Measurements from ENCODE around the gene GLP2R. TPM values are rescaled to one million over a fixed set of nuclear protein-coding genes. Genes with fewer than 3 reads are reported as not detected.

The GLP2R gene
- total and polyA plus RNA-seq, 2 of the 13 experiments (the other 11 are each of a cell fraction or from before 2014, with no cell fraction given): 0.65 to 1.4 TPM

GRCh38 chr17:9898812-9899211 is 73.1 kb downstream of the GLP2R start:
- no TSS peak for BruUV-seq (replicated peaks)
- H3K27ac ChIP-seq (ENCODE audit: extremely low read length, insufficient read depth, low read length): no peak overlapping the region
- no peaks in the 10 kb centered on the region for H4K20me1 ChIP-seq (ENCODE audit: insufficient read depth, low read length)
- in situ Hi-C loops (cut with HindIII; ENCODE audit: extremely low pct_ligation_motif_present, low pct_unique_long_range_greater_than_20kb): no loop called here
- DNase-seq (ENCODE audit: low spot score) (no peak), ATAC-seq (no peak), FAIRE-seq (no peak)
- ChIA-PET POLR2A (no interaction called here), CTCF (ENCODE audit: low intra/inter-chr PET ratio, low total read pairs) (no interaction called here)
- H3K36me3 ChIP-seq (replicated peaks in 1 of 2; ENCODE audit: control insufficient read depth in 1 of 2, insufficient read depth in 2 of 2, low read length in 2 of 2): no peaks in the 10 kb centered on the region
- H3K79me2 ChIP-seq (ENCODE audit: insufficient read depth, low read length): no peaks in the 10 kb centered on the region
- WGBS (ENCODE audit: low lambda C conversion rate): 43% methylated on average over 8 of the region's 8 CpGs
- H3K27me3 ChIP-seq (ENCODE audit: control insufficient read depth in 1 of 2, insufficient read depth in 2 of 2, low read length in 2 of 2): peaks cover 0 to 16% of the 10 kb centered on the region in 2 experiments; a peak in 3 of 5 replicates
- H3K9me3 ChIP-seq (ENCODE audit: low read length): no peaks in the 10 kb centered on the region
- intact Hi-C loops (cut with micrococcal nuclease; ENCODE audit: unreplicated experiment): no loop called here
- TF ChIP-seq ZFYVE20 (CRISPR knock-in tag; IDR thresholded peaks at IDR 0.05; ENCODE audit: borderline replicate concordance, low read depth) (no peak), HNRNPH1 (optimal IDR thresholded peaks at IDR 0.05; ENCODE audit: low read depth, low read length) (no peak), TRIM24 (CRISPR knock-in tag; IDR thresholded peaks at IDR 0.05) (no peak), ZNF543 (CRISPR knock-in tag; IDR thresholded peaks at IDR 0.05) (no peak), TFDP2 (CRISPR knock-in tag; IDR thresholded peaks at IDR 0.05) (no peak), ZNF296 (CRISPR knock-in tag; conservative IDR thresholded peaks at IDR 0.05) (no peak), ZNF740 (CRISPR knock-in tag; IDR thresholded peaks at IDR 0.05) (no peak), ZC3H13 (CRISPR knock-in tag; IDR thresholded peaks at IDR 0.05) (no peak), ZNF562 (CRISPR knock-in tag; IDR thresholded peaks at IDR 0.05; ENCODE audit: borderline replicate concordance) (no peak), ZNF768 (CRISPR knock-in tag; IDR thresholded peaks at IDR 0.05) (no peak), NR2F1 (CRISPR knock-in tag; IDR thresholded peaks at IDR 0.05) (no peak), ZNF615 (CRISPR knock-in tag; IDR thresholded peaks at IDR 0.05; ENCODE audit: borderline replicate concordance) (no peak), THAP11 (CRISPR knock-in tag; IDR thresholded peaks at IDR 0.05) (no peak), ZNF337 (CRISPR knock-in tag; IDR thresholded peaks at IDR 0.05; ENCODE audit: borderline replicate concordance, low read depth) (no peak), ETV5 (CRISPR knock-in tag; IDR thresholded peaks at IDR 0.05; ENCODE audit: borderline replicate concordance) (no peak), IRF2 (CRISPR knock-in tag; IDR thresholded peaks at IDR 0.05) (no peak), ZNF530 (CRISPR knock-in tag; IDR thresholded peaks at IDR 0.05; ENCODE audit: low read depth) (no peak), KLF9 (CRISPR knock-in tag; IDR thresholded peaks at IDR 0.05; ENCODE audit: low read depth) (no peak)
- TF ChIP-seq, protein P1, sequence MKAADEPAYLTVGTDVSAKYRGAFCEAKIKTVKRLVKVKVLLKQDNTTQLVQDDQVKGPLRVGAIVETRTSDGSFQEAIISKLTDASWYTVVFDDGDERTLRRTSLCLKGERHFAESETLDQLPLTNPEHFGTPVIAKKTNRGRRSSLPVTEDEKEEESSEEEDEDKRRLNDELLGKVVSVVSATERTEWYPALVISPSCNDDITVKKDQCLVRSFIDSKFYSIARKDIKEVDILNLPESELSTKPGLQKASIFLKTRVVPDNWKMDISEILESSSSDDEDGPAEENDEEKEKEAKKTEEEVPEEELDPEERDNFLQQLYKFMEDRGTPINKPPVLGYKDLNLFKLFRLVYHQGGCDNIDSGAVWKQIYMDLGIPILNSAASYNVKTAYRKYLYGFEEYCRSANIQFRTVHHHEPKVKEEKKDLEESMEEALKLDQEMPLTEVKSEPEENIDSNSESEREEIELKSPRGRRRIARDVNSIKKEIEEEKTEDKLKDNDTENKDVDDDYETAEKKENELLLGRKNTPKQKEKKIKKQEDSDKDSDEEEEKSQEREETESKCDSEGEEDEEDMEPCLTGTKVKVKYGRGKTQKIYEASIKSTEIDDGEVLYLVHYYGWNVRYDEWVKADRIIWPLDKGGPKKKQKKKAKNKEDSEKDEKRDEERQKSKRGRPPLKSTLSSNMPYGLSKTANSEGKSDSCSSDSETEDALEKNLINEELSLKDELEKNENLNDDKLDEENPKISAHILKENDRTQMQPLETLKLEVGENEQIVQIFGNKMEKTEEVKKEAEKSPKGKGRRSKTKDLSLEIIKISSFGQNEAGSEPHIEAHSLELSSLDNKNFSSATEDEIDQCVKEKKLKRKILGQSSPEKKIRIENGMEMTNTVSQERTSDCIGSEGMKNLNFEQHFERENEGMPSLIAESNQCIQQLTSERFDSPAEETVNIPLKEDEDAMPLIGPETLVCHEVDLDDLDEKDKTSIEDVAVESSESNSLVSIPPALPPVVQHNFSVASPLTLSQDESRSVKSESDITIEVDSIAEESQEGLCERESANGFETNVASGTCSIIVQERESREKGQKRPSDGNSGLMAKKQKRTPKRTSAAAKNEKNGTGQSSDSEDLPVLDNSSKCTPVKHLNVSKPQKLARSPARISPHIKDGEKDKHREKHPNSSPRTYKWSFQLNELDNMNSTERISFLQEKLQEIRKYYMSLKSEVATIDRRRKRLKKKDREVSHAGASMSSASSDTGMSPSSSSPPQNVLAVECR (CRISPR knock-in tag; IDR thresholded peaks at IDR 0.05; ENCODE audit: borderline replicate concordance): no peak
- TF ChIP-seq, protein P2, sequence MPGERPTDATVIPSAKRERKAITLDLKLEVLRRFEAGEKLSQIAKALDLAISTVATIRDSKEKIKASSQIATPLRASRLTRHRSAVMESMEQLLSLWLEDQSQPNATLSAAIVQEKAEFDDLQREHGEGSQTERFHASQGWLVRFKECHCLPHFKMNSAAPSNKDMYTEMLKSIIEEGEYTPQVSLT (CRISPR knock-in tag; IDR thresholded peaks at IDR 0.05; ENCODE audit: borderline replicate concordance, low read depth): no peak
- H3K4me1 ChIP-seq (ENCODE audit: insufficient read depth, low read length): no peaks in the 10 kb centered on the region
- H3K4me3 ChIP-seq (replicated peaks in 1 of 3; ENCODE audit: insufficient read depth in 1 of 3, low read depth in 2 of 3, low read length in 3 of 3): no peak overlapping the region
- H3K4me2 ChIP-seq (ENCODE audit: low read depth, low read length): no peak overlapping the region
- H3K9ac ChIP-seq (ENCODE audit: insufficient read depth, low read depth, low read length): no peak overlapping the region
- no peak overlapping the region for H2AFZ ChIP-seq (ENCODE audit: low read length)
